Measurements from ENCODE around the gene MYMK.

- TF ChIP-seq CTCF (IDR thresholded peaks at IDR 0.05) (no peak), POLR2AphosphoS5 (IDR thresholded peaks at IDR 0.05; ENCODE audit: insufficient read depth in 1 of 2, low read depth in 1 of 2) (no peak)
Observed at GRCh38 chr9:133476036-133476931, 48.5 kb downstream of the MYMK start.
